NOMO-1 (cell line): ENCODE data around the gene SEMA6A.

Source experiments
- DNase-seq, 2 experiments: peaks; one replicate each; lab custom pipeline; 2025; ENCODE audit not compliant: unreplicated experiment in 2 of 2; lab: John Stamatoyannopoulos, UW

Gene SEMA6A

DNA sequence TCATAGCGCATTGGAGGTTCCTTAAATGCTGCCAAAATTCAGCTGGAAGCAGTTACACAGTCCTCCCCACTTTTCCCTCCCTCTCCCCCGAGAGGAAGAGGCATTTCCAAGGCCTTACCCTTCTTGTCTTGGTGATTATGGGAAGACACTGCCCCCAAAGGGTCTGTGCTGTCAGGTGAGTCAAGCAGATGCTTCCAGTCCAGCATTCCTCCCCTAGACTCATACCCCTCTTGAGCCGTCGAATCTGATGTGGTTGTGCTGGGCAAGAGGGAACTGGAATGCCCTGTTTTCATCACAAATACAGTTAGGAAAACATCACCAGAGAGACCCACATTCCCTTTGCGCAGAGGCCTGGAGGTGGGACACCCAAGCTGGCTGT, 107.2 kb downstream of the SEMA6A start:
- no peak for DNase-seq

DNA sequence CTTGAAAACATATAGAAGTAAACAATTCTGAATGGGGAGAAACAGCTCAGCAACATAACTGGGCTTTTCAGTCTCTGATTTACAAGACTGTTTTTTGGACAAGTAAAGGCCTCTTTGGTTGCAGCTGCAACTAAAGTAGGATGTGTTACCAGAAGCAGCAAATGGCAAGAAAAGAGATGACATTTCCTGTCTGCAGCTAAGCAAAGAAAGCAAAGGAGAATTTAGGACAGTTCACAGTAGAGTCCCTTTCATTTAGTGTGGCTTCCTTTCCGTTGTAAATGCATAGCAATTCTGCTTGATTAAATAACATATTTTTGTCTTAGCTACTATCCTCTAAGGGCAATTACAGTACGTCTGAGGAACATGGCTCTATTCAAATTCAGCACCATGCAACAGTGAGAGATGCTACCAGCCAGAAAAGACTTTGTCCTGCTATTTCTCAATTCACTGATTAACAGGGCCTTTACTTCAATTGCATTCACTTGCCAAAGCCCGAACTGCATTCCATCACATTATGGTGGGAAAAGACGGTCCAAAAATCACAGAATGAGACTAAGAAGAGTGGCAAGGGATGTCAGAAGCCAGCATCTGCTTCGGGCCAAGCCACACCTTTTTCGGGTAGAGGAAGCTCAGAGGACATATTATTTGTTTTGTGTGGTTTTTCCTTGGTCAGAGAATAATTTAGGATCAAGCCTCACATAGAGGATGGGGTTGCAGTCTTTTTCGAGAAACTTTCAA, 107.7 kb downstream of the SEMA6A start:
- DNase-seq, result no peak

DNA sequence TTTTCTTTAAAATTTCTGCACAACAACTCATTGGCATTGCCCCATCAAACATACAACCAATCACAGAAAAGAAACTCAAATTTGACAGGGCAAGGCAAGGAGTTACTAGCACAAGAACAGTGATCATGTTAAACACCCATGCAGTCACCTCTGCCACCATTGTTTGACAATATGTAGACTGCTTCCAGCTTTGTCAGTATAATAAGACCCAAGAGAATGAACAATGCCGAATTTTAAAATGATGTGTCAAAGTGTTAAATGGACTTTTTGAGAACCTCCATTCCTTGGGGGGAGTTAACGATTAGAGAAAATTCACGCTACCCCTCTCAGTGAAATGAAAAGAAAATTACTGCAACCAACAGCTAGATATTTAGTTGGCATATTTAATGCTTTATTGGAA, 109.2 kb downstream of the SEMA6A start:
- DNase-seq, result no peak

DNA sequence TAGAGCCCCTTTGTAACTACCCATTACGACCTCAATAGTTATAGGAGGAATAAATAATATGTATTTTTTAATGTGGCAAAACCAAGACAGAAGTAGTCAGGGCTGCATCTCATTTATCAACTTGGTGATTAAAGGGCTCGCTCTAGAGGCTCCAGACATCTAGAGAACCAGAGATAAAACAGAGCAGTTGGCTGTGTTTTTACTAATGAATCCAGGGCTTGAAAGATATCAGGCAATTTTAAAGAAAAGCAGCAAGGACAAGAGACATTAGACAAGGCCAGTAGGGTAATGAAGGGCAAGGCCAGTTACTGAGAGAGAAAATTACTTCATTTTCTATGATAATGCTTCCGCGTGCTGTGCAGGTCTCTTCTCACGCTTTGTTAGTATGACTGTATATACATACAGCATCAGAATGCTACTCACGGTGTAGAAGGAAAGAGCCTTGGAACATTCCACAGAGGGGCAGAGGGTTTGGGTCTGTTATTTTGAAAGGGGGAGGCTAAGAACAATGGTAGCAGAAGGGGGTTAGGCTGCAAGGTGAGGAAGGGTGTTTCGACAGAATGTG, 110.4 kb downstream of the SEMA6A start:
- no peak for DNase-seq

DNA sequence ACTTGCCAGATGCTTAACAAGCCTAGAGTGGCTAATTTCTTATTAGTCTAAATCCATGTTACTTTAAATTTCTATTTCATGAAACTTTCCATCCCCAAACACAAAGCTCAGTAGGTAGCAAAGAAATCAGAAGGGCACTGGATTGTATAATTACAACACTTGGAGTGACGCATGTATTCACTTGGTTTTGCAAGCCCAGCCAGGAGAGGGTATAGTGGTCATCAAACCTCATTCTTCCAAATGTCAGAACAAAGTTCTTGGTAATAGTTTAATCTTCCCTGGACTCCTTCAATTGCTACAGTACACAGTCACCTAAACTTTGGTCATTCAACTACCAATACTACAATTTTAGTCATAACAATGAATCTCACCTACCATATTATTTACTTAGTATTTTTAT, 112.1 kb downstream of the SEMA6A start:
- no peak for DNase-seq

DNA sequence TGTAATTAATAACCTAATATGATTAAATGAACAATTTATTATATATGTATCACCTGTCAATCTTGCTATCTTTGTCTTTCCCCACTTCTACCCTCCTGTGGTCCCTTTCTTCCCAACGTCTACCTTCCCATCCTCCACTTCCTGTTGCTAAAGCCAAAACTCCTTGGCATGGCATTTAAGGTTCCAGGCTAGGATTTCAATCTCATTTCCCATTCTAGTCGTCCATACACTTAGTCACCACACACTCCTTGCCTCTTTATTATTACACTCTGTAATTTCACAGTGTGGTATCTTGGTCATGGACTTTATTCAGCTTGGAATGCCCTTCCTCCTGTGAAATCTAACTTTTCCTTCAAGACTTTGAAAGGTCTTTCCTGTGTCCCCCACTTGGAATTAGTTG, 115.3 kb downstream of the SEMA6A start:
- DNase-seq, result no peak

DNA sequence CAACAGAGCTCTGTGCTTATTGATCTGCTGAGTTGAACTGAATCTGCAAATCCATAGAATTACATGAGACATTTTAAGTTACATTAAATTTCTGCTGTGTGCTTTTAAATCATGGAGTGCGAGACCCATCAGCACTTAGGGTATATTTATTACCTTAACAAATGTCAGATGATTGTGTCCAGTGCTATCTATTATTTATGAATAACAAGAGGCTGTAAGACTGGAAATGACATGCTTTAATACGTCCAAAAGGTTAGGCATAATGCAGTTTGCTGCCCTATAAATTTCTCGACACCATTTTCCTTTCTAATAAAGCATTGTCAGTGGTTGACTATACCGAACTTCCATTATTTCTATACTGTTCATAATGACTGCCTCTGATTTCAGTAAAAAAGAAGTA, 117.6 kb downstream of the SEMA6A start:
- no peak for DNase-seq

DNA sequence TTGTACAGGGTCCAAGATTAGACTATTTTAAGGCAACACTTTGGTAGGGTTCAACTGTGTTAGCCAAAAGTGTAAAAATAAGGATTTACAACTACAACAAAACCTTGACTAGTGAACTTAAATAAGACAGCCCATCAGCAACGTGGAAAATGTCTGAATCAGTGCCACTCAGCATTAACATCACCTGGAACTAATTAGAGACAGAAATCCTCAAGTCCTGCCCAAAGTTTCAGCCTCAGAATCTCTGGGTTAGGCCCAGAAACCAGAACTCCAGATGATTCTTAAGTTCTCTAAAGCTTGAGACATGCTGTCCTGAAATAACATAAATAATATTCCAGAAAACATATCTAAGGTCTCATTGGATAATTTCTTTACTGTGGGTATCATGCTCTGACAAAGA, 118.6 kb downstream of the SEMA6A start:
- DNase-seq, result no peak

DNA sequence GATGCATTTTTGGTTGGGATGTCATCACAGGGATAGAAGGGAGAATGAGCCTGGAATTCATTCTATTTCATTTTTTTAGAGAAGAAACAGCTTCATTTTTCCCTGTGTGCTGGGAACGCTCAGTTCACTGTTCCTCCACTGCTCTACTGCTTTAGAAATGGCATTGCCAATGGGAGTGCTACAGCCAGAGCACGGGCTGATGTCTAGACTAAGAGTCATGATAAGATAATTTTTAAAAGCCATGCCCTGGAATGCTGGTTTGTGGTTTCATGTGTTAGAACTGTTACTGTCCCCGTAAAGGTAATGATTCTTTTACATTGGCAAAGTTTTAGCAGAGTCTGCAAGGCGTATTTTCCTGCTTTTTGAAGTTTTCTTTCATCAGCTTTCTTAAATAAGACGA, 119.6 kb downstream of the SEMA6A start:
- peak in 1 of 2 experiments; percentile 25 for DNase-seq

DNA sequence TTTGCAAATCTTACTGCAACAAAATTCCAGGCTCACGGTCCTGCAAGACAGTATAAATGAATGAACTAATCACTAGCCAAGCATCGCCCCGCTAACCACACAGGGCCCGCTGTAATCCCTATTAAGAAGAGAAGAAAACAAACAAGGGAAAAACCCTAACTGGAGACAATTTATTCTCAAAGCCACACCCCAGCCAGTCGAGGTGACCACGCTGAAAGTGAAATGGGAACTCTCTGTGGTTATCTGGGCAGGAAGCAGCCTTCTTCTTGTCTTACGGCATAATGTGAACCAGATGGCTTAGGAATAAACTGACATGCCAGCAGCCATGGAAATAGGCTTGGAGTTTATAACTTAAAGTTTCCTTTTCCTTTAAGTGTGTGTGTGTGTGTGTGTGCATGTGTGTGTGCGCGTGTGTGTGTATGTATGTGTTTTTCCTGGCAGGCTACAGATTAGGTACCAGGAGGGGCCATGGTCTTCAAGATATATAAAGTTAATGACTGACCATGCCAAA, 120.2 kb downstream of the SEMA6A start:
- DNase-seq, result peak; percentile 73 to 89

DNA sequence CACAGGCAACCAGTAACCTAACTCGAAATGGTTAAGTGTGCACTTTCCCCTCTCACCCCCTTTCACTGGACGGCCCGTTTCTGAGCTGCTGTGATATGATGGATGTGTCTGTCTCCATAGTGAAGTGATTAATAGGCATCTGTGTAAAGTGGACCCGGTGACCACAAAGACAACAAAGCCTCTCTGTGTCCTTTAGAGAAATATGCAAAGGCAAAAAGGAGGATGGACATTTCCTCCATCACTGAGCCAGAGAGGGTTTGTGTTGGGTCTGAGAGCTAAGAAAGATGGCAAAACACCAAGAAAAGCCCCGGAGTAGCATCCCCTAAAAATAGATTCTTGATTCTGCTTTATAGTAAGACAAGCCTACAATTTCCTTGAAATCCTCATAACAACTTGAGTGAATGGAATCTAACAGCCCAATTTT, 120.6 kb downstream of the SEMA6A start:
- DNase-seq, result no peak

DNA sequence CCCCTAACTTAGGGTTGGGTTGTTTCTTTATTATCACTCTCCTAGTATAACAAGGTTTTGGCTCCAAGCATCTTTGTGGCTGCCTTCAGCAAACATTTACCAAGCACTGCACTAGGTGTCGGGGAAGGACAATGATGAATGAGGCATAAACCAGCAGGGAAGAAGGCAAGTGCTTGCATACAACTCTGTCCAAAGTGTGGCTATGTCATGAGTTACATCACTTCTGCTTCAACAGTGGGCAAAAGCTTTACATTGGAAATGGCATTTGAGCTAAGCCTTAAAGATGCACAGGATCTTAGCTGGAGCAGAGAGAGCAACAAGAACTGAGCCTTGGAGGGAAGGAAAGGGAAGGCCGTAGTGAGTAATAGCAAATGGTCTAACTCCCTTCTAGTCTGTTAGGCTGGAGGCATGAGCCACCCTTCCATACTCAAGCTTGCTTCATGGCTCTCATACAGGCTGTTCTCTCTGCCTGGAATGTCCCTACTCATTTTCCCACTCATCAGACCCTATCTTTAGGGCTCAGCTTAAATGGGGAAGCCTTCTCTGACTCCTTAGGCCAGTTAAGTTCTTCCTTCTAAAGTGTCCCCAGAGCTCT, 121.8 kb downstream of the SEMA6A start:
- DNase-seq, result no peak

DNA sequence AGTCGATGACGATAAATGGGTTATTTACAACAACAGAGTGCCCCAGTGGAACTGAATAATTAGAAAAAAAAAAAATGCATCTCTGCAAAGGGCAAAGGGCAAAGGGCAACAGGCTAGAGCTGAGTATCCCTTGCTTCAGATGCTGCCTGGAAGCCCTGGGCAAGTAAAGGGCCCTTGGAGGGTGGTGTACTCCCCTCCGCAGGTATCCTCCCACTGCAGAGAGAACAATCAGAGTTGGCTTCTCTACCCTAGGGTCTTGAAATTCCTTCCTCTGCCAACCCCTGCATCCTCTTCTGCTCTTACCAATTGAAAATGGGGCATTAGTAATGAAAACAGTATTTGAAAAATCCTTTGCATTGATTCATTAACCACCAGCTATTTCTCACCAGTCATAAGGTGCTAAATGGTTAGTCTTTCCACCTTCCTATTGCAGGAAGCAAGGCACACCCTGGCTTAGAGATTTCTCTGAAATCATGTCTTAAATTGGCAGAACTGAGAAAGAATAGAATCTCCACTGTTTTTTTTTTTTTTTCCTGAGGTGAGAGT, 122.6 kb downstream of the SEMA6A start:
- DNase-seq, result no peak

DNA sequence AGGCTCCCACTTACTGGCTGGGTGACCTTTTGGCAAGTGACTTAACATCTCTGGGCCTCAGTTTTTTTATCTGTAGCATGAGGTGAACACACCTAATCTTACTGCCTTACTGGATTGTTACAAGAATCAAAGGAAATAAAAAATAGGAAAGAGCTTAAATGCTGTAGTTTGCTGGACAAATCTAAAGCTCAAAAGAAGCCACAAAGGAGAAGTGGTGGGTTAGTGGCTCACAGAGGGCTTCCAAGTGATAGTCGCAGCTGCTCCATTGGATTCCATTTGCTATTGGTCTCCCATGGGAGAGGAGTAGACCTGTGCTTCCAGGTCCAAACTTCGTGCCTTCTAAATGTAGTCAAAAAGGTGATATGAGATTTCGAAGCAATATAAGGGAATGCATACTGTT, 123.6 kb downstream of the SEMA6A start:
- DNase-seq, result no peak

DNA sequence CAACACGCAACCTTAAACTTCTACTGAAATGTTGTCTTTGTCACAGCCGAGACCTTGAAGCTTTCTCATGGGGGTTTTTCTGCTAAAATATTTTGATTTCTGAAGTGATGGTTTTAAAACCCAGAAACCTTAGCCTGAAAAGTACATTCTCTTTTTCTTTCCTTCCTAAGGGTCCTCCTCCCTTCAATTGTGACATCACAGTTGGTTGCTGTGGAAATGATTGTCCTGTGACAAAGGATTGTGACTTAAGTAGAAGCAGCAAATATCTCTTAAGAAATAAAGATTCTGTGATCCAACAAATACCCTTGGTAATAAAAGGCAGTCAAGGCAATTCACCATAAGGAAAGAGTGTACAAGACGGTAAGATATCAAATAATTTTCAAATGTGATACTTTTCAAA, 125.2 kb downstream of the SEMA6A start:
- no peak for DNase-seq

DNA sequence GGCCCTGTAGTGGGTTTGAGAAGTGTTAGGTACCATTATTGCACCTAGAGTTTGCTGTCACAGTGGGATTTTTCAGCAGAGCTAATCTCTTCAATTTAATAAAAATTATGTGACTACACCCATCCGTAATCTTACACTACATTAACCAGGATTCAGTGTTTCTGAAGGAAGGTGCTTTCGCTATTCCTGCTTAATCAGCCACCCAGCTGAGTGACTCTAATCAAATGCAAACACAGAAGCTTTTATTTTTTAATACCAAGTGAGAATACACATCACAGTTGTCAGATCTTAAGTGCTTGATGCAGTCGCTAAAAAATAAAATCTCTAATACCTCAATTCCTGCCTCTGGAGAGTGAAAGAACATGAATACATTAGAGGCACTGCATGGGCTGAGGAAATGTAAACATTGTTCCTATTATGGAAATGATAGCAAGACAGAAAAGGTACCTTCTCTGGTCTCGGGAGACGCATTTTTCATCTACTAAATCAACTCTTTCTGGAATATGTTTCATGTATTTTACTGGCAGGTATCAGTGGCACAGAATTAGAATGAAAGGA, 125.7 kb downstream of the SEMA6A start:
- DNase-seq, result no peak

DNA sequence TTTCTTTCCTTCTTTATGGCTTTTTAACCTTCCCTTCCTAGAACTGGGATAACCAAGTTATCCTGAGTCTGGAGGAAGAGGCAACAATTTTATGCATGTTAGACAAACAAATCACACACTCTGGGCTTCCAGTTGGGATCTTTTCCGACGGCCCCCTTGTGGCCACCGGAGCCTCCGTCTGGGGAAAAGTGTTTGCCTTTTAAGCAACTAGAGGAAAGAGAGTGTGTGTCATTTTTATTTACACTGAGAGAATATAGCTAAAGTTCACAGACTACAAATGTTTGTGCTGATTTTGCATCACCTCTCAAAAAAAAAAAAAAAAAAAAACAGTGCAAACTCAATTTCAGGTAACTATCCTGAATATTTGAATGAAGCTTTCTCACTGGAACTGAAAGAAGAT, 126.2 kb downstream of the SEMA6A start:
- no peak for DNase-seq

DNA sequence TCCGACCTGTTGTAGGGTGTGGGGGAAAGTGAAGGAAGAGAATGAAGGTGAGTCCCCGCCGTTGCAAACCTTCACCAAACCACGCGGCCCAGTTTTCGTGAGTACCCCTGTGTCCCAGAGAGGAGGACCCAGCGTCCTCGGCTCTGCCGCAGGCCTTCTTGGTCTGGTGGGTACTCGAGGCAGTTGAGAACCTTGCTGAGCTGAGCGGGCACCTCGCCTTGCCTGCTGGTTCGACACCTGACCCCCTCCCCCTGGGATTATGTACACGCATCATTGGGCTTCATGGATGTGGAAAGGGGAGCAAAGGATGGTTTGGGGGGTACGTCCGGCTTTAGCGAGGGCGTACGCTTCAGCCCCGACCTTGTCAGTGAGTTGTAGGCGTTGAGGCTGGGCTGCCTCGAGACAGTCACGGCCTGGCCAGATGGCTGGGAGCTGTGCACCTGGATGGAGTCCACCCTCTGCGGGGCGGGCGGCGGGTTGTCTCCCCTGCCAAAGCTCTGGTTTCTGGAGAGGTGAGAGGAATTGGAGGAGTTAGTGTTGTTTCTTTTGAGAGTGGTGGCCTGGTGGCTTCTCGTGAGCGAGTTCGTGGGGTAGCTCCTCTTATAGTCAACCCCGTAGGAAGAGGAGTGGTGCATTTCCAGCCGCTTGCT, 128.1 kb downstream of the SEMA6A start:
- DNase-seq, result no peak

DNA sequence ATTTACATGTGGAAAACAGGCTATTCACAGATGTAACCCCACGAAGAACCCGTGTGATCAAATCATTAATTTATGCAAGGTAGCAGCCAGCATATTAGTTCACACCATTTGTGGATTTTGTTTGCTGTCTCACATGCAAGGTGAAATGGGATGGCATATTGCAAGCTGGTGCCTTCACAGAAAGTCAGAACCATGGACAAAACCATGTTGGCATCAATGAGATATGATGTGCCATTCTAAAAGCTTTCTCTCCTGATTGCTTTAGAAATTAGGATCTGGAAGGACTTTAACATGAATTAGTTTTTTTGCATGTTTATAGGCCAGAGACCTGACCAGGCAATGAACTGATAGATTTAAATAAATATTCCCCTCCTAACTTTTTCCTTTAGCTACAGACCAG, 129.3 kb downstream of the SEMA6A start:
- DNase-seq, result no peak

DNA sequence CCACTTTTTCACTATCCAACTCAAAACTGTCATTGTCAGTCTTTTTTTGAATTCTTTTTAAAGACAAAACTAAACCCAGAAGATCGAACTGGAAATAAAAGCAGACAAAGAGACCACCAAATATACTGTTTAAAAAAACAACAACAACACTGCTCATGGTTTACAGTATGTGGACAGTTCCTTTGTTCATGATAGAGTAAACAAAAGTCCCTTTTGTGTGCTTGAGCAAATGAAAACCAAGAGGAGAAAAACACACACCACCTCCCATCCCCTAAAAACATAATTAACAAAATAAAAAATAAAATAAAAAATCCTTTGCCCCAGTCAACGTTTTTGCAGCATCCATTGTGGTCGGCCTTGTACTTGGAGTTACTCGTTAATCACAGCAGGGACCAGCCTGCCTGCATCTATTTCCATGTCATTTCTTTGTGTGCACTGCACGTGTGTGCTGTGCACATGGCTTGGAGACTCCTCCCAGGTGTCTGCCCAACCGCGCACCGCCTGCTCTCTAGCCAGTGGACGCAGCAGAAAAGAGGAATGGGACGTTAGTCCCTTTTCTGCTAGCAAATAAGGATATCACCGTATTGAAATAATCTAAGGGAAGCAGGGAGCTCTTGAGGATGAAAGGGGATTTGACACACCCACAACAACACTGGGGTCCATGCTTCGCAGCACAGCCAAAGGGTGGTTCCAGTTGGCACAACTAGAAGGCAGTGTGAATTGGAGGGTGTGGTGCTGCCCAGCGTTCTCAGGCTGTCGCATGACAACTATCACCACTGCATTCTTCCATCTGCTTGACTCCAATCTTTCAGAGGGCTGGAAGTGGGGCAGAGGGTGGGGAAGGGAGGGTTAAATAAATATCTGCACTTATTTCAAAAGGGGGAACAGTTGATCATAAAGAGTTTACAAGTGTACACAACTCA, 130.0 kb downstream of the SEMA6A start:
- DNase-seq, result no peak
